Muscle of arm (tissue), 12 donors: ENCODE measurements around the gene EFR3B. TPM values are rescaled to one million over a fixed set of nuclear protein-coding genes. Genes with fewer than 3 reads are reported as not detected.
A peak's percentile ranks its signal among the peaks of the same experiment; 100 is the strongest.
"Not testable (repeated sequence)": the region's sequence is repeated elsewhere in the genome, so short reads cannot be mapped to it uniquely, and the experiment has no call there.

ENCODE experiments used
- DNase-seq: peaks from one replicate; pipeline ENCODE4 v3.0.0-alpha.2; 2013
- polyA plus RNA-seq, 12 donors: library from polyadenylated mRNA; unstranded; fragments of 120-200 nt; gene quantifications; one replicate each; pipeline ENCODE4 v1.2.1, GENCODE V29; 2013; ENCODE audit not compliant: insufficient read length in 12 of 12

EFR3B gene
- polyA plus RNA-seq, 12 donors: 3.3 to 6.9 (median 5.9) TPM; not detected in 1

- DNase-seq: no peak
Observed at GRCh38 chr2:25071966-25072365, 30.1 kb downstream of the EFR3B start.

GRCh38 chr2:25072606-25073005, 30.7 kb downstream of the EFR3B start:
- no peak for DNase-seq

- DNase-seq: no peak
Observed at GRCh38 chr2:25073025-25073424, 31.1 kb downstream of the EFR3B start.

- no peak for DNase-seq
Observed at GRCh38 chr2:25073914-25074313, 32.0 kb downstream of the EFR3B start.

GRCh38 chr2:25074826-25075225, 33.0 kb downstream of the EFR3B start:
- no peak for DNase-seq

- DNase-seq: no peak
Observed at GRCh38 chr2:25076749-25077148, 34.9 kb downstream of the EFR3B start.

GRCh38 chr2:25077789-25078169, 35.9 kb downstream of the EFR3B start:
- DNase-seq: no peak

- no peak for DNase-seq
Observed at GRCh38 chr2:25078170-25079049, 36.5 kb downstream of the EFR3B start.

- DNase-seq: no peak
Observed at GRCh38 chr2:25079050-25079635, 37.3 kb downstream of the EFR3B start.

GRCh38 chr2:25081237-25081790, 39.4 kb downstream of the EFR3B start:
- no peak for DNase-seq

- no peak for DNase-seq
Observed at GRCh38 chr2:25082002-25082622, 40.2 kb downstream of the EFR3B start.

GRCh38 chr2:25085761-25086560, 44.1 kb downstream of the EFR3B start:
- no peak for DNase-seq

- peak; percentile 22 for DNase-seq
Observed at GRCh38 chr2:25088817-25089516, 47.1 kb downstream of the EFR3B start.

GRCh38 chr2:25089605-25090315, 47.9 kb downstream of the EFR3B start:
- DNase-seq: no peak

- DNase-seq: no peak
Observed at GRCh38 chr2:25090801-25091200, 48.9 kb downstream of the EFR3B start.

GRCh38 chr2:25091265-25091664, 49.4 kb downstream of the EFR3B start:
- DNase-seq: no peak

GRCh38 chr2:25098056-25098455, 56.2 kb downstream of the EFR3B start:
- no peak for DNase-seq

- DNase-seq: peak; percentile 54
Observed at GRCh38 chr2:25098670-25099486, 57.0 kb downstream of the EFR3B start.

- DNase-seq: not testable (repeated sequence)
Observed at GRCh38 chr2:25102352-25102751, 60.5 kb downstream of the EFR3B start.
